GM12878 (cell line): Measurements from ENCODE around the gene PPP6R2. TPM values are rescaled to one million over a fixed set of nuclear protein-coding genes. Genes with fewer than 3 reads are reported as not detected.

Source experiments
- ATAC-seq: fragments of 200-7000 bp; cut with Tn5 transposase; 3 replicates; pipeline ENCODE4 v1.9.1; 2020; ENCODE audit warnings: mild to moderate bottlenecking, moderate library complexity
- Bru-seq: library from RNA; stranded (reverse); fragments of 400-500 nt; gene quantifications from one replicate; lab custom pipeline; 2021; lab: Mats Ljungman, UMichigan
- BruChase-seq, 2 experiments: library from RNA; stranded (reverse); fragments of 400-500 nt; gene quantifications; one replicate each; lab custom pipeline; 2021; lab: Mats Ljungman, UMichigan
- BruUV-seq: library from RNA; stranded (reverse); fragments of 400-500 nt; replicated peaks from 2 replicates; lab custom pipeline; 2021; lab: Mats Ljungman, UMichigan
- CTCF ChIA-PET: fragments of 300-600 bp; sonication (Branson Sonifier 250); formaldehyde crosslinking; extraction: SDS; loops from one replicate; lab custom pipeline; 2021; ENCODE audit warnings: inconsistent platforms; lab: Yijun Ruan, JAX
- POLR2A ChIA-PET: fragments of 350-600 bp; formaldehyde crosslinking; extraction: SDS; loops from one replicate; lab custom pipeline; 2021; ENCODE audit warnings: inconsistent platforms; lab: Charles Lee
- RAD21 ChIA-PET: fragments of 300-600 bp; sonication (Branson Sonifier 250); formaldehyde crosslinking; loops from one replicate; lab custom pipeline; 2023; ENCODE audit warnings: antibody characterized with exemption; ENCODE audit not compliant: unreplicated experiment; lab: Charles Lee
- SMC1A ChIA-PET: fragments of 300-600 bp; sonication (Branson Sonifier 250); formaldehyde crosslinking; loops from one replicate; lab custom pipeline; 2023; ENCODE audit not compliant: unreplicated experiment, uncharacterized antibody; lab: Charles Lee
- DNase-seq: peaks from one replicate; pipeline ENCODE4 v3.0.0-alpha.2; 2011; ENCODE audit warnings: low read depth, low spot score
- FAIRE-seq: peaks from 3 replicates; lab custom pipeline; 2011; peaks lifted over from hg19 to GRCh38; lab: Jason Lieb, UNC
- H2AFZ ChIP-seq: 2 replicates; pipeline ENCODE4 v1.6.0; 2011; ENCODE audit warnings: low read depth, low read length, control low read depth; ENCODE audit not compliant: control insufficient read depth
- H3K27ac ChIP-seq: 2 replicates; pipeline ENCODE4 v1.5.1; 2011; ENCODE audit warnings: control low read depth; ENCODE audit not compliant: control insufficient read depth, insufficient read depth
- H3K27me3 ChIP-seq, 2 experiments: replicated peaks in 1 of 2; 2 replicates each; pipeline versions ENCODE4 v1.6.0 to v1.6.1; 2011; ENCODE audit warnings: low read length in 1 of 2; ENCODE audit not compliant: control insufficient read depth in 2 of 2, insufficient read depth in 2 of 2
- H3K36me3 ChIP-seq, 2 experiments: 2 replicates each; pipeline ENCODE4 v1.5.1; 2011; ENCODE audit warnings: low read length in 1 of 2; ENCODE audit not compliant: control insufficient read depth in 2 of 2, insufficient read depth in 2 of 2
- H3K4me1 ChIP-seq: 2 replicates; pipeline ENCODE4 v1.6.1; 2011; ENCODE audit warnings: mild to moderate bottlenecking, low read length, moderate library complexity, mixed read lengths; ENCODE audit not compliant: control insufficient read depth, insufficient read depth
- H3K4me2 ChIP-seq: 2 replicates; pipeline ENCODE4 v1.6.0; 2011; ENCODE audit warnings: control low read depth; ENCODE audit not compliant: control insufficient read depth, insufficient read depth
- H3K4me3 ChIP-seq: fragments of 200-600 bp; sonication (generic); 2 replicates; pipeline ENCODE4 v1.5.1; 2016
- H3K79me2 ChIP-seq: 2 replicates; pipeline ENCODE4 v1.6.0; 2011; ENCODE audit warnings: low read length; ENCODE audit not compliant: control insufficient read depth, insufficient read depth
- H3K9ac ChIP-seq: 2 replicates; pipeline ENCODE4 v1.8.0; 2011; ENCODE audit warnings: low read length, control low read depth, mixed read lengths; ENCODE audit not compliant: control insufficient read depth, insufficient read depth
- H3K9me3 ChIP-seq: replicated peaks from 3 replicates; pipeline ENCODE4 v1.5.1; 2011; ENCODE audit warnings: mild to moderate bottlenecking, low read length; ENCODE audit not compliant: control insufficient read depth, insufficient read depth
- H4K20me1 ChIP-seq: 2 replicates; pipeline ENCODE4 v1.6.0; 2011; ENCODE audit not compliant: control insufficient read depth, insufficient read depth
- MTA3 ChIP-seq: IDR thresholded peaks from 2 replicates; pipeline ENCODE4 v1.6.1; 2012; ENCODE audit warnings: low read length, inconsistent platforms, borderline replicate concordance
- SIX5 ChIP-seq: IDR thresholded peaks from 2 replicates; pipeline ENCODE4 v1.6.1; 2011; ENCODE audit warnings: mild to moderate bottlenecking, low read depth, low read length, moderate library complexity; ENCODE audit not compliant: severe bottlenecking
- SMAD5 ChIP-seq: IDR thresholded peaks from 2 replicates; pipeline ENCODE4 v1.6.1; 2016; ENCODE audit warnings: antibody characterized with exemption, low read depth
- STAT3 ChIP-seq: IDR thresholded peaks from 2 replicates; pipeline ENCODE4 v1.6.1; 2011; ENCODE audit warnings: low read depth, low read length, improper control_type of control experiment
- TCF12 ChIP-seq: IDR thresholded peaks from 2 replicates; pipeline ENCODE4 v1.6.1; 2011; ENCODE audit warnings: low read depth, mild to moderate bottlenecking, low read length
- WRNIP1 ChIP-seq: IDR thresholded peaks from 2 replicates; pipeline ENCODE4 v1.6.1; 2011; ENCODE audit warnings: low read depth, low read length, improper control_type of control experiment, borderline replicate concordance
- WGBS: methylation state at CpG from one replicate; pipeline ENCODE4 v1.1.6; 2016; ENCODE audit warnings: low lambda C conversion rate; ENCODE audit not compliant: insufficient replicate concordance, insufficient coverage; ENCODE audit errors: missing lambda C conversion rate; 5-methylcytosine and 5-hydroxymethylcytosine counted together
- in situ Hi-C: fragments of 300-500 bp; cut with MboI; formaldehyde crosslinking; loops from 9 replicates; pipeline ENCODE4 v1.14.3; 2018; ENCODE audit warnings: mixed read lengths
- intact Hi-C: fragments of 100-400 bp; cut with micrococcal nuclease; formaldehyde crosslinking; loops from one replicate; pipeline ENCODE4 v1.14.2; 2022; ENCODE audit not compliant: unreplicated experiment
- long read RNA-seq, 2 experiments: library from polyadenylated mRNA; unstranded; transcript quantifications; one replicate each; pipeline ENCODE4 v2.0.0, GENCODE V29; 2019 to 2020
- polyA minus RNA-seq, 3 experiments: library from RNA; depleted of rRNA, polyadenylated mRNA; stranded (reverse); fragments of >200 nt; gene quantifications; 2 replicates each; pipeline ENCODE4 v1.2.3, GENCODE V29; 2011
- polyA plus RNA-seq, 11 experiments: library from polyadenylated mRNA; depleted of rRNA in 4 of 11; unstranded in 6 of 11; stranded (reverse) in 5 of 11; fragments of >200 nt; fragmentation: Nextera tagmentation in 4 of 11; fragmentation: Illumina TruSeq in 1 of 11; extraction: Ambion mirVana in 4 of 11; extraction: Trizol in 1 of 11; gene quantifications; 1 replicate in 1 of 11; 2 replicates in 10 of 11; pipeline versions ENCODE4 v1.2.1 to v1.2.3, GENCODE V29; 2011 to 2016; ENCODE audit warnings: inconsistent platforms in 2 of 11, missing spikeins in 2 of 11, low read depth in 1 of 11
- total RNA-seq, 4 experiments: library from RNA; depleted of rRNA in 3 of 4; stranded (reverse); fragments of >200 nt in 3 of 4; fragmentation: Illumina TruSeq in 1 of 4; extraction: Trizol in 1 of 4; gene quantifications; 2 replicates each; pipeline versions ENCODE4 v1.2.1 to v1.2.3, GENCODE V29; 2013 to 2021
- TF ChIP-seq, protein P1 (sequence below): IDR thresholded peaks from 2 replicates; pipeline ENCODE4 v1.6.1; 2012; ENCODE audit warnings: low read depth, low read length, improper control_type of control experiment
- TF ChIP-seq, protein P2 (sequence below): fragments of 450-650 bp; IDR thresholded peaks from 2 replicates; pipeline ENCODE4 v1.6.1; 2017; ENCODE audit warnings: borderline replicate concordance
- TF ChIP-seq, protein P3 (sequence below): IDR thresholded peaks from 2 replicates; pipeline ENCODE4 v1.6.1; 2011; ENCODE audit warnings: mild to moderate bottlenecking, low read depth, low read length, moderate library complexity; ENCODE audit not compliant: insufficient replicate concordance

Gene PPP6R2, protein sequence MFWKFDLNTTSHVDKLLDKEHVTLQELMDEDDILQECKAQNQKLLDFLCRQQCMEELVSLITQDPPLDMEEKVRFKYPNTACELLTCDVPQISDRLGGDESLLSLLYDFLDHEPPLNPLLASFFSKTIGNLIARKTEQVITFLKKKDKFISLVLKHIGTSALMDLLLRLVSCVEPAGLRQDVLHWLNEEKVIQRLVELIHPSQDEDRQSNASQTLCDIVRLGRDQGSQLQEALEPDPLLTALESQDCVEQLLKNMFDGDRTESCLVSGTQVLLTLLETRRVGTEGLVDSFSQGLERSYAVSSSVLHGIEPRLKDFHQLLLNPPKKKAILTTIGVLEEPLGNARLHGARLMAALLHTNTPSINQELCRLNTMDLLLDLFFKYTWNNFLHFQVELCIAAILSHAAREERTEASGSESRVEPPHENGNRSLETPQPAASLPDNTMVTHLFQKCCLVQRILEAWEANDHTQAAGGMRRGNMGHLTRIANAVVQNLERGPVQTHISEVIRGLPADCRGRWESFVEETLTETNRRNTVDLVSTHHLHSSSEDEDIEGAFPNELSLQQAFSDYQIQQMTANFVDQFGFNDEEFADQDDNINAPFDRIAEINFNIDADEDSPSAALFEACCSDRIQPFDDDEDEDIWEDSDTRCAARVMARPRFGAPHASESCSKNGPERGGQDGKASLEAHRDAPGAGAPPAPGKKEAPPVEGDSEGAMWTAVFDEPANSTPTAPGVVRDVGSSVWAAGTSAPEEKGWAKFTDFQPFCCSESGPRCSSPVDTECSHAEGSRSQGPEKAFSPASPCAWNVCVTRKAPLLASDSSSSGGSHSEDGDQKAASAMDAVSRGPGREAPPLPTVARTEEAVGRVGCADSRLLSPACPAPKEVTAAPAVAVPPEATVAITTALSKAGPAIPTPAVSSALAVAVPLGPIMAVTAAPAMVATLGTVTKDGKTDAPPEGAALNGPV
- 44.6 and 52.6 TPM in 2 replicates for total RNA-seq (2013; cell fraction: nucleolus; rRNA removed)
- total RNA-seq (2014; rRNA removed) (47.0 and 52.6 TPM in 2 replicates), total RNA-seq (2014; rRNA removed; fragmentation: Illumina TruSeq; extraction: Trizol) (22.0 and 24.2 TPM in 2 replicates), total RNA-seq (2021) (49.4 and 49.7 TPM in 2 replicates), polyA plus RNA-seq (2011; rRNA removed) (13.4 and 22.9 TPM in 2 replicates), polyA plus RNA-seq (2014; fragmentation: Illumina TruSeq; extraction: Trizol) (5.1 and 17.6 TPM in 2 replicates), polyA plus RNA-seq (2014; fragmentation: Nextera tagmentation; extraction: Ambion mirVana) (1 to 10 TPM in 1 of 2 experiments, under 1 TPM in 1; 0.29 to 1.6 TPM), polyA plus RNA-seq (2014; rRNA removed) (47.8 and 55.8 TPM in 2 replicates), polyA plus RNA-seq (2016; fragmentation: Nextera tagmentation; extraction: Ambion mirVana) (10 to 100 TPM; 26.5 to 26.8 TPM), polyA minus RNA-seq (2011; rRNA and poly(A)+ RNA removed) (22.2 and 35.9 TPM in 2 replicates), Bru-seq, nascent RNA (percentile 63 among the genes with signal in this experiment), BruChase-seq, experiment 1, labeled RNA remaining after a 6-hour chase (percentile 75 among the genes with signal in this experiment), BruChase-seq, experiment 2, labeled RNA remaining after a 2-hour chase (percentile 68 among the genes with signal in this experiment)
- 11.0 TPM for polyA plus RNA-seq (2011; ENCODE audit: low read depth)
- 23.8 and 35.3 TPM in 2 replicates for polyA plus RNA-seq (2011; cell fraction: cytosol; rRNA removed)
- polyA plus RNA-seq (2011; cell fraction: nucleus; rRNA removed), result 130 and 174 TPM in 2 replicates
- 23.1 and 25.0 TPM in 2 replicates for polyA plus RNA-seq (2012)
- polyA minus RNA-seq (2011; cell fraction: cytosol; rRNA and poly(A)+ RNA removed), result 10.4 and 12.7 TPM in 2 replicates
- 21.9 and 35.7 TPM in 2 replicates for polyA minus RNA-seq (2011; cell fraction: nucleus; rRNA and poly(A)+ RNA removed)
- long read RNA-seq, experiment 1, full-length matches to known transcripts, result 5 of 15 reads
- long read RNA-seq, experiment 1, partial matches to known transcripts, result 2 of 15 reads
- long read RNA-seq, experiment 1, other reads (novel, unspliced or antisense), result 8 of 15 reads
- long read RNA-seq, experiment 2, partial matches to known transcripts, result 3 of 4 reads
- long read RNA-seq, experiment 2, other reads (novel, unspliced or antisense), result 1 of 4 reads

DNA sequence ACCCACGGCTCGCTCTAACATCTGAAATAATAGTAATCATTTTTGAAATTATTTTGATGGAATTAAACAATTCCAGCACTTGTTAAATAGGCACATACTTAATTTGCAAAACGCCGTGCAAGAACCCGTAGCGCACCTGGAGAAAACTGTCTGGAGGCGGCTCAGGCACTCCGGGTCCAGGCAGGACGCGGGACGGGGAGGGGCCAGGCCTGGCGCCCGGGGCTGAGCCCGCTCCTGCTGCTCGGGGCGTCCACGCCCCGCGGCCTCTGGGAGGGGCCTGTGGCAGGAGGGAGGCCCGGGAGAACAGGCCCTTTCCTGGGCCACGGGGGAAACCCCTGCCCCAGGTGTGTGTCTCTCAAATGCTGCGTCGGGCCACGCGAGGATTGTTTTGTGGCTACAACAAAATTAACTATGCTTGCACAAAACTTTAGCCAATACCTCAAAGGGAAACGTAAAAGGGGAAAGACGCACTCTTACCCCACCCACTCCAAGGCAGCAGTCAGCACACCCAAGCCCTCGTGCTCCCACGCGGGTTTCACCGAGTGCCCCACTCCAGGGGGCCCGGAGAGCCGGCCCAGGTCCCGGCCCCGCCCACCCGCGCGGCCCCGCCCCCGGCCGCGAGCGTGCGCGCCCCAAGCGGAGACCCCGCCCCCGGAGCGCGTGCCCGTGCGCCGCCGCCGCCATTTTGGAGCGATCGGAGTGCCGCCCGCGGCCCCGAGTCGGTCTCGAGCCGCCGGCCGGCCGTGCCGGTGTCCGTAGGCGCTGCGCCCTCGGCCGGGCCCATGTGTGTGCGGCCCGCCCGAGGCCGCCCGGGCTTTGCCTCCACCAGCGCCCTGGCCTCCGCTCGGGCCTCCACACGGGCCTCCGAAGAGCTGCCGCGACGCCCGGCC, at the start of gene PPP6R2:
Gene PPP6R2 (plus strand): TSS at position 677 of the 890 bp plus-strand sequence. CDS start 50,582 bp downstream, outside the sequence.
- WGBS, result under 1% methylated on average over 45 of the region's 87 CpGs
- FAIRE-seq, result no peak
- H4K20me1 ChIP-seq, result 0 out of 2 replicates have a peak, but pooled peaks cover 5% of the 10 kb centered on the region
- DNase-seq, result no peak
- in situ Hi-C loops (no loop called here), intact Hi-C loops (loop anchor here (1.0 kb wide), 2 partner anchors 67 to 91 kb away; no protein-coding TSS in a partner anchor)
- peak; percentile 85 for ATAC-seq
- H3K9me3 ChIP-seq, result no peaks in the 10 kb centered on the region
- no peaks in the 10 kb centered on the region for H3K27me3 ChIP-seq
- SMC1A ChIA-PET, result interaction anchor here (0.7 to 2.5 kb wide), 9 partner anchors 27 to 131 kb away, joined by 3 to 11 read pairs (median 4); partner anchors contain the start of gene HDAC10
- H3K9ac ChIP-seq, result peak within 1 kb of the TSS; percentile 68
- RAD21 ChIA-PET, result interaction anchor here (0.6 to 2.7 kb wide), 5 partner anchors 39 to 278 kb away, joined by 3 to 26 read pairs (median 6); partner anchors contain the start of gene HDAC10
- H3K79me2 ChIP-seq, result peaks cover 12% of the 10 kb centered on the region
- H3K36me3 ChIP-seq, result peaks cover 0 to 4% of the 10 kb centered on the region in 2 experiments; a peak in 1 of 4 replicates
- peaks cover 3% of the 10 kb centered on the region; the same call in 1 of the 2 replicates for H3K4me1 ChIP-seq
- POLR2A ChIA-PET, result no interaction called here
- no TSS peak for BruUV-seq
- H2AFZ ChIP-seq, result peak within 1 kb of the TSS; percentile 87
- peak within 1 kb of the TSS; percentile 80 for H3K4me3 ChIP-seq
- CTCF ChIA-PET, result interaction anchor here (0.7 to 2.7 kb wide), 15 partner anchors 10 to 278 kb away, joined by 3 to 30 read pairs (median 10); partner anchors contain the start of gene HDAC10
- peak within 1 kb of the TSS; percentile 55 for H3K27ac ChIP-seq
- H3K4me2 ChIP-seq, result peak within 1 kb of the TSS; percentile 84
- no peak for TF ChIP-seq SIX5
- TF ChIP-seq, protein P1, sequence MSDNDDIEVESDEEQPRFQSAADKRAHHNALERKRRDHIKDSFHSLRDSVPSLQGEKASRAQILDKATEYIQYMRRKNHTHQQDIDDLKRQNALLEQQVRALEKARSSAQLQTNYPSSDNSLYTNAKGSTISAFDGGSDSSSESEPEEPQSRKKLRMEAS, result peak; percentile 39
- no peak for TF ChIP-seq STAT3
- TF ChIP-seq, protein P2, sequence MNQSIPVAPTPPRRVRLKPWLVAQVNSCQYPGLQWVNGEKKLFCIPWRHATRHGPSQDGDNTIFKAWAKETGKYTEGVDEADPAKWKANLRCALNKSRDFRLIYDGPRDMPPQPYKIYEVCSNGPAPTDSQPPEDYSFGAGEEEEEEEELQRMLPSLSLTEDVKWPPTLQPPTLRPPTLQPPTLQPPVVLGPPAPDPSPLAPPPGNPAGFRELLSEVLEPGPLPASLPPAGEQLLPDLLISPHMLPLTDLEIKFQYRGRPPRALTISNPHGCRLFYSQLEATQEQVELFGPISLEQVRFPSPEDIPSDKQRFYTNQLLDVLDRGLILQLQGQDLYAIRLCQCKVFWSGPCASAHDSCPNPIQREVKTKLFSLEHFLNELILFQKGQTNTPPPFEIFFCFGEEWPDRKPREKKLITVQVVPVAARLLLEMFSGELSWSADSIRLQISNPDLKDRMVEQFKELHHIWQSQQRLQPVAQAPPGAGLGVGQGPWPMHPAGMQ, result no peak
- TF ChIP-seq SMAD5, result no peak
- TF ChIP-seq, protein P3, sequence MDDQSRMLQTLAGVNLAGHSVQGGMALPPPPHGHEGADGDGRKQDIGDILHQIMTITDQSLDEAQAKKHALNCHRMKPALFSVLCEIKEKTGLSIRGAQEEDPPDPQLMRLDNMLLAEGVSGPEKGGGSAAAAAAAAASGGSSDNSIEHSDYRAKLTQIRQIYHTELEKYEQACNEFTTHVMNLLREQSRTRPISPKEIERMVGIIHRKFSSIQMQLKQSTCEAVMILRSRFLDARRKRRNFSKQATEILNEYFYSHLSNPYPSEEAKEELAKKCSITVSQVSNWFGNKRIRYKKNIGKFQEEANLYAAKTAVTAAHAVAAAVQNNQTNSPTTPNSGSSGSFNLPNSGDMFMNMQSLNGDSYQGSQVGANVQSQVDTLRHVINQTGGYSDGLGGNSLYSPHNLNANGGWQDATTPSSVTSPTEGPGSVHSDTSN, result no peak
- TF ChIP-seq WRNIP1, result no peak
- TF ChIP-seq TCF12, result no peak
- TF ChIP-seq MTA3, result no peak
